ENCODE results near the gene OTUD1. TPM values are rescaled to one million over a fixed set of nuclear protein-coding genes. Genes with fewer than 3 reads are reported as not detected.

The OTUD1 gene
- total and polyA plus RNA-seq, 10 of the 15 experiments (the other 5 are each of a cell fraction or from before 2014, with no cell fraction given), result 0.18 to 1.6 (median 0.63) TPM; not detected in 1

- no peak for TF ChIP-seq CUX1 (IDR thresholded peaks at IDR 0.05; ENCODE audit: insufficient replicate concordance, low read depth, low read length)
- no peak for TF ChIP-seq EED (IDR thresholded peaks at IDR 0.05; ENCODE audit: low read depth)
- no peak for TF ChIP-seq CBX3 (IDR thresholded peaks at IDR 0.05; ENCODE audit: borderline replicate concordance, low read depth)
- no peak for TF ChIP-seq NR2C2 (IDR thresholded peaks at IDR 0.05; ENCODE audit: borderline replicate concordance, control insufficient read depth, insufficient read length, low read depth)
- no peak for TF ChIP-seq RCOR1 (conservative IDR thresholded peaks at IDR 0.05; ENCODE audit: low read depth, low read length)
- TF ChIP-seq MLLT1 (IDR thresholded peaks at IDR 0.05), result no peak
- TF ChIP-seq ZNF217 (IDR thresholded peaks at IDR 0.05), result no peak
- TF ChIP-seq LARP7 (IDR thresholded peaks at IDR 0.05), result peak; percentile 43; the same call in 1 of the 2 replicates
- no peak for TF ChIP-seq SIX5 (IDR thresholded peaks at IDR 0.05; ENCODE audit: low read depth, low read length, severe bottlenecking)
- no peak for TF ChIP-seq EP300 (IDR thresholded peaks at IDR 0.05; ENCODE audit: borderline replicate concordance in 1 of 2, control insufficient read depth in 1 of 2, low read depth in 2 of 2, low read length in 2 of 2)
- TF ChIP-seq ZBTB40 (IDR thresholded peaks at IDR 0.05; ENCODE audit: borderline replicate concordance), result no peak
Measured at GRCh38 chr10:23438547-23439451, at the start of gene OTUD1 (continued).

Data from GM12878 (cell line).